HG03457 (cell line): Measurements from ENCODE around the gene RAB7A.
"Not testable (repeated sequence)": the region's sequence is repeated elsewhere in the genome, so short reads cannot be mapped to it uniquely, and the experiment has no call there.

Source experiments
- ATAC-seq: cut with Tn5 transposase; IDR thresholded peaks from one replicate; pipeline ENCODE4 v1.9.1; 2021; ENCODE audit warnings: moderate number of reproducible peaks; ENCODE audit not compliant: unreplicated experiment

RAB7A gene

DNA sequence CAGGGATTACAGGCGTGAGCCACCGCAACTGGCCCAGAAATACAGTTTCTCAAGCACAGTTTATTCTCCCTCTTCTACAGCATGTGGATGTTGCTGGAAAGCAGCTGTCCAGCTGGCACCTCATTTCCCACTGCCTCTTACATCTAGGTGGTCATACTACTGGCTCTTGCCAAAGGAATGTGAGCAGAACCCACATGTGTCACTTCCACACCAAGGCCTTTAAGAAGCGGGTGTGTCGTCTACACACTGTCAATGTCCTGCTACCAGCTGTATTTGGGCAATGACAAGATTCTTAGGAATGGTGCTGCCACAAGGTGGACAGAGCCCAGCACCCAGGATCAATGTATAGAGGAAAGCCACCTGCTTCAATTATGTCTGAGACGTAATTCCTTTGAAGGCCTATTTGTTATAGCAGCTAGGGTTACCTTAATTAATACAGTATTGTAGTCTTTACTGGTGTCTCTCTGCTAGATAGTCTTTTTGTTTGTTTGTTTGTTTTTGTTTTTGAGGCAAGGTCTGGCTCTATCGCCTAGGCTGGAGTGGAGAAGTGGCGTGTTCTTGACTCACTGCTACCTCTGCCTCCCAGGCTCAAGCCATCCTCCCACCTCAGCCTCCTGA is 15.1 kb upstream of the RAB7A start:
- no peak for ATAC-seq

DNA sequence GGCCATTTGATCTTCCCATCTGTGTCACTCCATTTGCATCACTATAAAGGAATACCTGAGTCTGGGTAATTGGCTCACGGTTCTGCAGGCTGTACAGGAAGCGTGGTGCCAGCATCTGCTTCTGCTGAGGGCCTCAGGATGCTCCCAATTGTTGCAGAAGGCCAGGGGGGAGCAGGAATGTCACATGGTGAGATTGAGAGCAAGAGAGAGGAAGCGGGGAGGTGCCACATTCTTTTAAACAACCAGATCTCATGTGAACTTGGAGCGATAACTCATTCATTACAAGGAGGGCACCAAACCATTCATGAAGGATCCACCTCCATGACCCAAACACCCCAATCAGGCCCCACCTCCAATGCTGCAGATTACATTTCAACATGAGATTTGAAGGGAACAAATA is 13.1 kb upstream of the RAB7A start:
- no peak for ATAC-seq

DNA sequence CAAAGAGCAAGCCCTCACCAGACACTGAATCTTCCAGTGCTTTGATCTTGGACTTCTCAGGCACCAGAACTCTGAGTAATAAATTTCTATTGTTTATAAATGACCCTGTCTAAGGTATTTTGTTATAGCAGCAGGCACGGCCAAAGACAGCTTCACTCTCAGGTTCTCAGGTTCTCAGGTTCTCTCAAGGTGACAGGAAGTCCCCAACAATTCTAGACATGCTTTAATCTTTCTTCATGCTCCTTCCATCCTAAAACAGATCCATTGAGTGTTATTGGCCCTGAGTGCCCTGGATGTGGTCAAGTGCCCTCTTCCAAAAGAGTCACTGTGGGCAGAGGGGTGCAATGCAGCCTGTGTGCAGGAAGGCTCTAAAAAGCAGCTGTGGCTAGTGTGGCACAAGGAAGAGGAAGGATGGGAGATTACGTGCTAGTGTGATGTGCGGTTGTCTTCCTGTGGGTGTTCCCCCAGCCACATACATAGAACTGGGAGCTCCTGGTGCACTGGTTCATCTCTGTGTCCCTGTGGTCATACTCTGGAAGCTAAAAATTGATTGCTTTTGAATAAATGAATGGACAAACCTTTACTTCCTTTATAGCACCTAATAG is 11.0 kb upstream of the RAB7A start:
- ATAC-seq, result no peak

DNA sequence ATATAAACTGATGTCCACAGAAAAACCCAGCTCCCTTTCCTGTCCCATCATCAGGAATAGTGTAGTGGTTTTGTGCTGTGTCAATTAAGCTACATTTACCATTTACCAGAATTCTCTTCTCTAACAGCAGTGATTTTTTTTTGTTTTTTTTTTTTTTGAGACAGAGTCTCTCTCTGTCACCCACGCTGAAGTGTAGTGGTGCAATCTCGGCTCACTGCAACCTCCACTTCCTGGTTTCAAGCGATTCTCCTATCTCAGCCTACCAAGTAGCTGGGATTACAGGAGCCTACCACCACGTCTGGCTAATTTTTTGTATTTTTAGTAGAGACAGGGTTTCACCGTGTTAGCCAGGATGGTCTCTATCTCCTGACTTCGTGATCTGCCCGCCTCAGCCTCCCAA is 7.1 kb upstream of the RAB7A start:
- not testable (repeated sequence) for ATAC-seq

DNA sequence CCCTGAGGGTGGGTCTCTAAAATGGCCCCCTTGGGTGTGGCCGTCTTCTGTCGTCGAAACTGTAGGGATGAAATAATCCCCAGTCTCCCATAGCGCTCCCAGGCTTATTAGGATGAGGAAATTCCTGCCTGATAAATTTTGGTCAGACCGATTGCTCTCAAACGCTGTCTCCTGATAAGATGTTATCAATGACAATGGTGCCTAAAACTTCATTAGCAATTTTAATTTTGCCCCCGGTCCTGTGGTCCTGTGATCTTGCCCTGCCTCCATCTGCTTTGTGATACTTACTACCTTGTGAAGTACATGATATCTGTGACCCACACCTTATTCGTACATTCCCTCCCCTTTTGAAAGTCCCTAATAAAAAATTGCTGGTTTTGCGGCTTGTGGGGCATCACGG is 5.1 kb upstream of the RAB7A start:
- ATAC-seq, result no peak

DNA sequence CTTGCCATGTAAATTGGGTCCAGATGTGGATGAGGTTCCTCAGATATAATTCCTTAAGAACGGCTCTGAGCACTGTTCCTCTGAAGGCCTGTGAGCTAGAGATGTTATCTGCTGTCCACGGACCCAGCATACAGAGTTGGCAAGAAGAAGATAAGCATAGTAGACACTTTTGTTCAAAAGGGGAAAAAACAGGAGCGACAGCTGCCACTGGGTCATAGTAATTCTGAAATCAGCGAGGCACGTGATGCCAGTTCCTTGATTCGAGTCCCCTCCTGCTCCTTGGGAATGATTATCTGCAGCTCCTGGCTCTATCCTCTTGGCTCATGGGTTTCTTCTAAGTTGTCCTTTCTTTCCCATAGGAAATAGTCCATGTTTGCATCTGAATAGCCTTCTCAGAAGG is 2.5 kb upstream of the RAB7A start:
- no peak for ATAC-seq

DNA sequence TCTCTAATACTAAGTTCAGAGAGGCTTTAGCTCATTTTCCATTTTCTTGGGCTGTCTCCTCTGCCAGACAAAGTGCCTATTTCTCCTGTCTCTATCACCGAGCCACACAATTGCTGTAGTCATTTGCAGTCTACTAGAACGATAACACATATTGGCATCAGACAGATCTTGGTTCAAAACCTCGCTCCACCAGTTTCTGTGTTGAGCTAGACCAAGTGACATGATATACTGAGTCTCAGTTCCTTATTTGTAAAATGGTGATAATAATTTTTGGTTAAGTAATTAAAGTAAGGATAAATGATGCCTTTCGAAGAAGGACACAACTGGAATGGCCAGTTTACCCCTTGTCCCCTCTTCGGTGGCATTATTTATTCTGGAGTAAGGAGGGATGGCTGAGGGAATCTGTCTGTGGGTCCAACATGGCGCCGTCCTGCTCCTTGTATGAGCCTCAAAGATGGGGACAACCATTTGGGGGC is 398 bp upstream of the RAB7A start:
- peak; percentile 2 for ATAC-seq

DNA sequence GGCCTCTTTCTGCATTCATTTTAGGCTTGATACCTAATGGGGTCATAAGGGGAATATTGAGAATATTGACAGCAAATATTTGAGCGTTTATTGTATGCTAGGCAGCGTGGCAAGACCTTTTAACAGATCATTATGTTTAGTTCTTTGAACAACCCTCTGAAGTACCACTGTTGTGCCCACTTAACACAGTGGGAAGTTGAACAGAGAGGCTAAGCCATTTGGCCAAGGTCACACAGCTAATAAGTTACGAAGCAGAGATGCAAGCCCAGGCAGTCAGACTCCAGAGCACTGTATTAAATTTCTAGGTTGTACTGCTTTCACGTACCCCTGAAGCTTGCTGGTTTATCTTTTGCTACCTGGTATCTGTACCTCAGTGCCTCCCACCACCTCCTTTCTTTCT is 1.1 kb downstream of the RAB7A start:
- no peak for ATAC-seq

DNA sequence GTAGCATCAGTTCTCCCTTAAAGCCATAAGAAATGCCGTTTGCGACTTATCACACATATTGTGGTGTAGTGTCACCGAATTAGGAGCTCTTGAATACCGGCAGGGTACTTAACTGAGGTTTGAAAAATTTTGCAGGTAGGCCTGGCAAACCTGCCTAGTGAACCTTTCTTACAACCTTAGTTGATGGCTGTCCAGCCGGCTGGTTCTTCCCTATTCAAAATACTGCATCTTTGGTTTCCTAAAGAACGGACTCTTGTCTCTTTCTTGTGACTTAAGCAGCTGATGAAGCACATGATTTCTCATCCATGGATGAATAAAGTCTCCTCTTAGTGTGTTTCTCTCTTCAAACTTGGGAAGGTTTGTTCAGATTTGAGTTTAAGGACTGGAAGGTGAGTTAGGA is 1.5 kb downstream of the RAB7A start:
- no peak for ATAC-seq

DNA sequence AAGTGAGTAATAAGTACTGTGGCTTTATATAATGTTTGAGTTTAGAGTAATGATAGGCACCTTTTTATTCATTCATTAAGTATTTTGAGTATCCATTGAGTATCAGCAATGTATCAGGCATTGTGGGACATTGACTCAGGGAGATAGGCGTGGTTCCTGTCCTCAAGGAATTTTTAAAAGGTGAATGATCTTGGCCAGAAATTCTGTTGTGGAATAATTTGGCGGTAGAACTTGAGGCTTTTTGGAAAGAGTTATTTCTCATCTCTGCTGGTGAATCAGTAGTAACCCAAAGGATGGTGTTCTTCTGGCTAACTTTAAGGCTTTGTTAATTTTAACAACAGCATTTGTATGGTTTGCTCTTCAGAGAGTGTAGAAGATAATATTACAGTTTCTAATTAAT is 2.0 kb downstream of the RAB7A start:
- ATAC-seq, result no peak

DNA sequence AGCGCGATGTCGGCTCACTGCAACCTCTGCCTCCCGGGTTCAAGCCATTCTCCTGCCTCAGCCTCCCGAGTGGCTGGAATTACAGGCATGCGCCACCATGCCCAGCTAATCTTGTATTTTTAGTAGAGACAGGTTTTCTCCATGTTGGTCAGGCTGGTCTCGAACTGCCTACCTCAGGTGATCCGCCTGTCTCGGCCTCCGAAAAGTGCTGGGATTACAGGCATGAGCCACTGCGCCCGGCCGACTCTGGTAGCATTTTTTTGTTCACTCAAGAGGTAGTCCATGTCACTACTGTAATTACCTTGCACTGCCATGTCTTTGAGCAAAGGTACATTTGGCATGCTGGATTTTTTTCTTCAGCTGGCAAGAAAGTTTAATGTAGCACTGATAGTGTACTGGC is 2.5 kb downstream of the RAB7A start:
- not testable (repeated sequence) for ATAC-seq

DNA sequence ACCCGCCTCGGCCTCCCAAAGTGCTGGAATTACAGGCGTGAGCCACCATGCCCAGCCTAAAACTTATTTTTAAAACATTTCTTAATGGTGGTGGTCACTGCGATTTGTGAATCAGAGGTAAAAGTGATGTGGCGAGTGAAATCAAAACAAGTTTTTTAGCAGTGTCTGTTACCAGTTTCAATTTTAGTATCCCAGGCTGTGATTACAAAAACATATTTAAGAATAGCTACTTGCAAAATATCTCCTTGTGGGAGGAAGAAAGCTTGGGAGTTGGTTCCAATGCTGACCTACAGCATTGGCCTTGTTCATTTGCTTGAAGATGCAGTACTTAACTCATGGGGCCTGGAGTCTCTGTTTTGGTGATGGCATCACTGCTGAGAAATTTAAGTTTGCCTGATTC is 4.5 kb downstream of the RAB7A start:
- ATAC-seq, result no peak

DNA sequence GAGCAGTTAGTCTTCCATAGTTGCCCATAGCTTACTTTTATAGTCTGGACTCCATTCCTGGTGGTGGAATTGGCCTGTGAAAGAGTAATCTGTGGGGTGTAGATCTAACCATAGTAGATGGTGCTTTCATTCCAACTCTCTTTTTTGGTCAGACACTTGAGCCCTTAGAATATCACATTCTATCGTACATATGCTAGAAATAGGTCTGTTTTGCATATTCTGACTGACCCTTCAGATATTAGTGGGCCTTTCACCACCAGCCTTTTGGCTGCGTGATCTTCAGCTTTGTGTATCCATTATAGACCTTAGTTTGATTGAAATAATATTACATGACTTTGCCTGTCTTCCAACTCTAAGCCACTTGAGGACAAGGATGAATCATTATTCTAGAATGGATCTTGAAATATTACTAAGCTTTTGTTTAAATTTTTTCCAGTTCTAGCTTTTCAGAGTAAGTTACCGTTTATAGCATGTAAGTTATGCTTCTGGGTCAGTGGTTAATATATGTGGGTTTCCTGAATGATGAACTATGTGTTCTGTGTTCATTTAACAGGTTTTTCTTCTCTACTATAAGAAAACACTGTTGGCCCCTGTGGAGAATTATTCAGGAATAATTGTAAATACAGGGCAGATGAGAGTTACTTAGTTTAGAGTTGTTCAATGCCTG is 8.7 kb downstream of the RAB7A start:
- no peak for ATAC-seq

DNA sequence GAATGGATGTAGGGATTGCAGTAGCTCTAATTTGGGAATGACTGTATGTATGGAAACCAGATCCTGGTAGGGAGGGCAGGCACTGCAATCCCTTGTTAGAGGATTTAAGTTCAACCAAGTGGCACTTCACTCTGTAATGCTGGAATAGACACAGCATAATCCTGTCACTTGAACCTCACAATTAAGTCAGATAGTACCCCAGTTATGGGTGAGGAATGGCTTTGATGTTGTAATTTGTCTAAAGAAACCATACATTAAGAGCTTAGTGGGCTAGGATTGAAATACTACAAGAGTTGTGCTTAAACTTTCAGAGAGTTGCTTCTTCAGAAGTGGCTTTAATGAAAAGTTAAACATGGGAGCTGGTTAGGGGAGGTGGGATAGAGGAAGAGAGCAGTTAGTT is 9.3 kb downstream of the RAB7A start:
- ATAC-seq, result no peak

DNA sequence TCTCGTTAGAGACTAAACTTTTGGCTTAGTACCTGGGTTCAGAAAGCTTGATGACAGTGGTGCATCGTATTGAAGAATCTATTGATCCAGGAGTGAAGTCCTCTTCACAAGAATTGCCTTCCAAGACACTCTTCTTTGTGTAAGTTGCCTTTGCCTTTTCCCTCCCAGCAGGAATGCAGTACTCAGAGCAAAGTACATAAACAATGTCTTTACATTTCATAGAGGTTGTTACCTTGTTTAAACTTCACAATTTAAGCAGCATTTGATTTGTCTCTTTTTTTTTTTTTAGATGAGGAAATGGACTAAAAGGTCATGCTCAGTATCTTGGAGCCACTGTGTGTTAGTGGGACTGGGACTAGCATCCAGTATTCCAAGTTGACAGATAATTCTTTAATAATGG is 9.9 kb downstream of the RAB7A start:
- ATAC-seq, result no peak

DNA sequence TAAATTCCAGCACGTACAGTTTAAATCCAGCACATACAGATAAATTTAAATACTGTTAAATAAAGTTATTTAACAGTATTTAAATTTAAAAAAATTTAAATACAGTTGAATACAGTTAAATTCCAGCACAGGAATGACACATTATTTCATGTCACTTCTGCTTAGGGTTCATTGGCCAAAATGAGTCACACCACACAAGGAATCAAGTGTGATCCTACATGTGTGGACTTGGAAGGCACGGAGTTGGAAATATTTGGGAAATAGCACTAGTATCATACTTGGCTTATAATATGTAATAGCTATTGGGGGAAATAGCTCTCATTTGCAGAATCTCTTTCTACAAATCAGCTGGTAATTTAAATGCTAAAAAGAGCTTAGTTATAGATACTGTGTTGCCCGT is 10.6 kb downstream of the RAB7A start:
- no peak for ATAC-seq

DNA sequence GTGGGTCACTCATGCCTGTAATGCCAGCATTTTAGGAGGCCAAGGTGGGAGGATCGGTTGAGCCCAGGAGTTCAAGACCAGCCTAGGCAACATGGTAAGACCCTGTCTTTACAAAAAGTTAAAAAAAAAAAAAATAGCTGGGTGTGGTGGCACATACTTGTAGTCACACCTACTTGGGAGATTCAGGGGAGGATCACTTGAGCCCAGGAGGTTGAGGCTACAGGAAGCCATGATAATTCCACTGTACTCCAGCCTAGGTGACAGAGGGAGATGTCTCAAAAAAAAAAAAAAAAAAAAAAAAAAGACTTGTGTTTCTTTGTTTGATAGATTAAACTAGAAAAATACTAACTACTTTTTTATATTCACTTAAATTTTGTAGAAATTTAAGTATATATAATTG is 14.6 kb downstream of the RAB7A start:
- ATAC-seq, result no peak

DNA sequence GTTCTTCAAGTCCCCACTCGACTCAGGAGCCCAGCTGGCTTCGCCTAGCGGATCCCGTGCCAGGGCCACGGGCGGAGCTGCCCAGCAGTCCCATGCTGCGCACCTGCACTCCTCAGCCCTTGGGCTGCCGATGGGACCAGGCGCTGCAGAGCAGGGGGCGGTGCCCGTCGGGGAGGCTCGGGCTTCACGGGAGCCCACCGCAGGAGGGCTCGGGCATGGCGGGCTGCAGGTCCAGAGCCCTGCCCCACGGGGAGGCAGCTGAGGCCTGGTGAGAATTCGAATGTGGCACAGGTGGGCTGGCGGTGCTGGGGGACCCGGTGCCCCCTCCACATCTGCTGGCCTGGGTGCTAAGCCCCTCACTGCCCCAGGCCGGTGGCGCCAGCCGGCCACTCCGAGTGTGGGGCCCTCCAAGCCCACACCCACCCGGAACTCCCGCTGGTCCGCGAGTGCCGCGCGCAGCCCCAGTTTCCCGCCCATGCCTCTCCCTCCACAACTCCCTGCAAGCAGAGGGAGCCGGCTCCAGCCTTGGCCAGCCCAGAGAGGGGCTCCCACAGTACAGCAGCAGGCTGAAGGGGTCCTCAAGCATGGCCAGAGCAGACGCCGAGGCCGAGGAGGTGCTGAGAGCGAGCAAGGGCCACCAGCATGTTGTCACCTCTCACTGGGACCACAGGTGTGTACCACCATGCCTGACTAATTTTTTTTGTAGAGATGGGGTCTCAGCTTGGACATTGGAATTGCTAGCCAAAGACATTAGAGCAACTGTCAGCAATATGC is 17.0 kb downstream of the RAB7A start:
- no peak for ATAC-seq

DNA sequence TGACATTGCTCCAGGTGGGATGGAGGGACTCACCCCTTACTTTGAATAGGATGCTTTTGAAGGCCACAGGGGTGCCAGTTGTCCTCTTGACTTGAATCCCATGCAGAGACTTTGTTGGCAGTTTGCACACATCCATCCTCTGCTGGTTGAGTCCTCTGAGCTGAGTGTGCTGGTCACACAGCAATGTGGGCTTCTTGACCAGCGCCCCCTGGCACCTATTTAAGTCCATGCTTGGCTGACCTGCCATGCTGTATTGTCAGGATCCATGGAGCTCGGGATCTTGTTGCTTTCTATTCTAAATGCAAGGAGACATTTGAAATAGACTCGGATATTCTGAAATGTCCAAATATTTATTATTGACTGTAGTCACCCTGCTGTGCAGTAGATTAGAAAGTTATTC is 19.8 kb downstream of the RAB7A start:
- no peak for ATAC-seq

DNA sequence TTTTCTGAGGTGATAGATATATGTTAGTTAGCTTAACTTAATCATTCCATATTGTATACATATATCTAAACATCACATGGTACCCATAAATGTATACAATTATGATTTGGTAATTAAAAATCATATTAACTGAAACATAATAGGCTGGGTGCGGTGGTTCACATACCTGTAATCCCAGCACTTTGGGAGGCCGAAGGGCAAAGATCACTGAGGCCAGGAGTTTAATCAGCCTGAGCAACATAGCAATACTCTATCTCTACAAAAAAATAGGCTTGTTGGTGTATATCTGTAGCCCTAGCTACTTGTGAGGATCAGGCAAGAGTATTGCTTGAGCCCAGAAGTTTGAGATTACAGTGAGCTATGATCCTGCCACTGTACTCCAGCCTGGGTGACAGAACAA is 20.9 kb downstream of the RAB7A start:
- ATAC-seq, result no peak

DNA sequence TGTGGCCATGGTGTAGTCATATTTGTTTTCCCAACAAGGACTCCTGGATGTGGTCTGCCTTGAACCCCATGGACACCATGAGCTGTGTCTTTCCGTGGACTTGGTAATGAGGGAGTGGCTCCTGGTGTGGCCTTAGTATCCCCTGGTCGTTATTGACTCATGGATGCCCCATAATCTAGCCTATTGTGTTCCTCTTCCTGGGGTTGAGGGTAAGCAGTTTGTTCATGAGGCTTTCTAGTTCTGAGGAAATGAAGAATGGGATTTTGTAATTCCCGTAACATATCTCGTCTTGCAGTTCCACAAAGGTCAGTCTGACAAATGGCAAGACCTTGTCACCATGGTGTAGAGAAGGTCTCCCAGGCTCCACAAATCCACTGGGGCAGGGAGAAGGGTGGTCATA is 22.6 kb downstream of the RAB7A start:
- no peak for ATAC-seq

DNA sequence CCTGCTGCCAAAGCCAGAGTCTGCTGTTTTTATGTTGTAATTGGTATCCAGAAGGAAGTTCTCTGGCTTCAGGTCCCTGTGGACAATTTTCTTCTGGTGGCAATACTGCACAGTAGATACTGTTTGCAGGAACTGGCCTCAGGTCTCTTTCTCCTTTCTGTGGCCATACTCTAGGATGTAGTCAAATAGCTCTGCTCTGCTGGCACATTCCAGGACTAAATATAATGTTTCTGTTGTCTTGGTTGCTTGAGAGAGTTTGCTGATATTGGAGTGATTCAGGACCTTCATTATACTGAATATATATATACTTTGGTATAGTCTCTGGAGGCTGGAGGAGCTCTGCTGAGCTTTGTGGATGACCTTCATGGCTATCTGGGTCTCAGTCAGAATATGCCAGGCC is 23.1 kb downstream of the RAB7A start:
- no peak for ATAC-seq
